GM06990 (cell line): ENCODE measurements around the gene RASD2.

Experiments
- DNase-seq: peaks from one replicate; pipeline ENCODE4 v3.0.0-alpha.2; 2011; ENCODE audit not compliant: insufficient read length; ENCODE audit errors: extremely low read depth
- H3K27me3 ChIP-seq: replicated peaks from 2 replicates; pipeline ENCODE4 v1.6.0; 2011; ENCODE audit warnings: low read length; ENCODE audit not compliant: control insufficient read depth, insufficient read depth
- H3K36me3 ChIP-seq: 2 replicates; pipeline ENCODE4 v1.5.1; 2011; ENCODE audit warnings: low read length; ENCODE audit not compliant: control insufficient read depth, insufficient read depth
- H3K4me3 ChIP-seq: replicated peaks from 2 replicates; pipeline ENCODE4 v1.5.1; 2011; ENCODE audit warnings: low read depth, mild to moderate bottlenecking, control low read depth, low read length
- CTCF ChIP-seq: IDR thresholded peaks from 2 replicates; pipeline ENCODE4 v1.5.1; 2011; ENCODE audit warnings: low read length, control low read depth, mild to moderate bottlenecking, inconsistent platforms; ENCODE audit not compliant: insufficient read depth, poor library complexity, severe bottlenecking

Gene RASD2

DNA sequence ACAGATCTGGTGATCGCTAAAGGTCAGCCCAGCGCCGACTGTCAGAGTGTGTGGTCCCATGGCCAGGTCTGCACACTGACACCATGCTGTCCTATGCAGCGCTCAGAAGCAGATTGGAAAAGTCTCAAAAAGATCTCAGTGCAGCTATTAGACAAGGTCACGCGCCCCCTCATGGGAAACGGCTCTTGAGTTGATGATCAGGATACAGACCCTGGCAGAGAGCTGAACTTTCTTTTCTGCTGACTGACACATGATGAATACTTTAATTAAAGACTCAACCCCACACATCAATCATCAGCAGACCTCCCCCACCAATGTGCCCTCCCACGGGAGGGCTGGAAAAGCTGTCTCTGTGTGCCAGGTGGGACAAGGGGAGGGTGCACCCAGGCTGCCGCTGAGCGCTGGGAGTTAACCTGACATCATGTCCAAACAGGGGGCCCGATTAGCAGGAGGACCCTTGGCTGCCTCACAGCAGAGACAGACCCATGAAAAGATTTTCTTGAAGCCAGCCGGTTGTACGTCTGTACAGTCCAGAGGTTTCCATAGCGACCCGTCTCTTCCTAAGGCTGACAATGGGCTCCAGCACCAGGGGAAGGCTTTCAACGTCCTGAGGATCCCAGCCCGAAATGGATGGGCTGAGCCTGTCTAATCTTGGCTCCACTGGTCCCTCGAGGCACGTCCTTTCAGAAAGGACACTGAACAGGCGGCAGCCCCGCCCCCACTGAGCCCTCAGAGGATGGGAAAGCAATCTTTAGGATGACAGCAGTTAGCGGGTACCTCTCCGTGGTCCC lies 26.9 kb downstream of the RASD2 start:
- Histone ChIP-seq H3K4me3 (no peak overlapping the region), H3K27me3 (no peaks in the 10 kb centered on the region; the same call in 1 of the 2 replicates), H3K36me3 (no peaks in the 10 kb centered on the region)
- TF ChIP-seq CTCF = no peak
- DNase-seq = no peak

GRCh38 chr22:35568751-35569739 lies 28.4 kb downstream of the RASD2 start:
- Histone ChIP-seq H3K27me3 (no peaks in the 10 kb centered on the region; the same call in 1 of the 2 replicates), H3K4me3 (no peak overlapping the region), H3K36me3 (no peaks in the 10 kb centered on the region)
- no peak for DNase-seq
- TF ChIP-seq CTCF = no peak

- H3K36me3 ChIP-seq = no peaks in the 10 kb centered on the region
- no peaks in the 10 kb centered on the region; the same call in 1 of the 2 replicates for H3K27me3 ChIP-seq
- H3K4me3 ChIP-seq = no peak overlapping the region
- no peak for DNase-seq
- TF ChIP-seq CTCF = no peak
These were observed 29.3 kb downstream of the RASD2 start for GRCh38 chr22:35569916-35570315.

DNA sequence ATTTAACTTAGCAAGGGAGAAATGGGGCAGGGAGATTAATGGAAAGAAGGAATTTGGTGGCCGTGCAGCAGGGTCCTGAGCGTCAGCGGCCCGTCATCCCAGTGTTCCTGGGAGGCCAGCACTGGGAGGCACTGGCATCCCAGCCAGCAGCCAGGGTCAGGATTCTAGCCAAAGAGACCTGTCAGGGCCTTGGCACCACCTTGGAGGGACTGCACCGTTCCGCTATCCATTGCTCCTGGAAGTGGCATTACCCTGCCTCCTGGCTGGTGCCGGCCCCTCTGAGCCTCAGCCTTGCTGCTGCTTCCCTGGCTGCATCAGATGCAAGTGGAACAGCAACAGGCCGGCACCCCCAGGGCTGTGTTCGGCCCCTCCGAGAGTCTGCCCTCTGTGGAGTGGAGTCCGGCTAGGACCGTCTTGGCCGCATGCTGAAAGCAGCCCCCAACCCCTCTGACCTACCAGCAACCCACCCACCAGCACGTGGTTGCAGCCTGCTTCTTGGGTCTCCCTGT lies 30.1 kb downstream of the RASD2 start:
- H3K36me3 ChIP-seq = no peaks in the 10 kb centered on the region
- DNase-seq = no peak
- TF ChIP-seq CTCF = no peak
- no peak overlapping the region for H3K4me3 ChIP-seq
- H3K27me3 ChIP-seq = no peaks in the 10 kb centered on the region; the same call in 1 of the 2 replicates

GRCh38 chr22:35572556-35572955 lies 31.9 kb downstream of the RASD2 start:
- no peak overlapping the region for H3K4me3 ChIP-seq

More at GRCh38 chr22:35572556-35572955, 31.9 kb downstream of the RASD2 start:
- no peak for DNase-seq
- Histone ChIP-seq H3K36me3 (no peaks in the 10 kb centered on the region), H3K27me3 (no peaks in the 10 kb centered on the region; the same call in 1 of the 2 replicates)
- no peak for TF ChIP-seq CTCF
